Nephron (organoid): ENCODE data around the gene KRTAP8-1.

ENCODE experiments used
- H3K27ac Mint-ChIP-seq, 3 experiments: 2 replicates each; pipeline ENCODE4 v1.8.0; 2020; ENCODE audit warnings: mixed read lengths in 3 of 3, mild to moderate bottlenecking in 2 of 3, moderate library complexity in 1 of 3
- H3K27me3 Mint-ChIP-seq: 2 replicates; pipeline ENCODE4 v1.8.0; 2021; ENCODE audit warnings: low read depth, mild to moderate bottlenecking, moderate library complexity, mixed read lengths
- H3K36me3 Mint-ChIP-seq: 2 replicates; pipeline ENCODE4 v1.8.0; 2020; ENCODE audit warnings: low read depth, mixed read lengths
- H3K4me1 Mint-ChIP-seq: 2 replicates; pipeline ENCODE4 v1.8.0; 2020; ENCODE audit warnings: mixed read lengths
- H3K4me3 Mint-ChIP-seq, 3 experiments: 2 replicates each; pipeline ENCODE4 v1.8.0; 2020; ENCODE audit warnings: mild to moderate bottlenecking in 3 of 3, mixed read lengths in 3 of 3, moderate library complexity in 2 of 3
- H3K9me3 Mint-ChIP-seq: 2 replicates; pipeline ENCODE4 v1.8.0; 2020; ENCODE audit warnings: mixed read lengths
- CTCF ChIP-seq, 3 experiments: fragments of 200-600 bp; sonication (generic); IDR thresholded peaks; one replicate each; pipeline ENCODE4 v1.5.0; 2021; ENCODE audit warnings: antibody characterized with exemption in 3 of 3; ENCODE audit not compliant: unreplicated experiment in 3 of 3

KRTAP8-1 gene

GRCh38 chr21:30831194-30831765 lies 18.2 kb upstream of the KRTAP8-1 start:
- Mint-ChIP-seq H3K4me3 (no peak overlapping the region), H3K36me3 (no peaks in the 10 kb centered on the region), H3K9me3 (peaks cover 8% of the 10 kb centered on the region), H3K27ac (no peak overlapping the region), H3K4me1 (no peaks in the 10 kb centered on the region), H3K27me3 (no peaks in the 10 kb centered on the region)
- peak in 2 of 3 experiments; percentile 27 to 38 for TF ChIP-seq CTCF (IDR thresholded peaks at IDR 0.05; ENCODE audit: unreplicated experiment in 3 of 3)

GRCh38 chr21:30829659-30830058 lies 16.6 kb upstream of the KRTAP8-1 start, which contains the start of gene KRTAP7-1:
TSS of gene KRTAP7-1 (minus strand) at chr21:30829759. CDS start at chr21:30829698, 61 bp downstream.
- Mint-ChIP-seq H3K27me3 (no peaks in the 10 kb centered on the region), H3K4me1 (no peaks in the 10 kb centered on the region), H3K4me3 (no peak within 1 kb of the TSS), H3K9me3 (peaks cover 11% of the 10 kb centered on the region), H3K36me3 (no peaks in the 10 kb centered on the region), H3K27ac (no peak within 1 kb of the TSS)
- no peak for TF ChIP-seq CTCF (IDR thresholded peaks at IDR 0.05; ENCODE audit: unreplicated experiment in 3 of 3)

GRCh38 chr21:30818837-30819610 lies 6.0 kb upstream of the KRTAP8-1 start:
- Mint-ChIP-seq H3K27ac (no peak overlapping the region), H3K9me3 (no peaks in the 10 kb centered on the region), H3K27me3 (peaks cover 3% of the 10 kb centered on the region), H3K36me3 (no peaks in the 10 kb centered on the region), H3K4me1 (no peaks in the 10 kb centered on the region), H3K4me3 (no peak overlapping the region)
- no peak for TF ChIP-seq CTCF (IDR thresholded peaks at IDR 0.05; ENCODE audit: unreplicated experiment in 3 of 3)

- no peak for TF ChIP-seq CTCF (IDR thresholded peaks at IDR 0.05; ENCODE audit: unreplicated experiment in 3 of 3)
- Mint-ChIP-seq H3K27ac (no peak overlapping the region), H3K9me3 (no peaks in the 10 kb centered on the region), H3K4me1 (no peaks in the 10 kb centered on the region), H3K4me3 (no peak overlapping the region), H3K36me3 (no peaks in the 10 kb centered on the region), H3K27me3 (no peaks in the 10 kb centered on the region)
Observed at GRCh38 chr21:30800605-30801004, 12.5 kb downstream of the KRTAP8-1 start.

- no peaks in the 10 kb centered on the region for H3K4me1 Mint-ChIP-seq
- no peak for TF ChIP-seq CTCF (IDR thresholded peaks at IDR 0.05; ENCODE audit: unreplicated experiment in 3 of 3)
- H3K4me3 Mint-ChIP-seq = no peak overlapping the region
- no peak overlapping the region for H3K27ac Mint-ChIP-seq
- H3K36me3 Mint-ChIP-seq = no peaks in the 10 kb centered on the region
- H3K9me3 Mint-ChIP-seq = no peaks in the 10 kb centered on the region
- no peaks in the 10 kb centered on the region for H3K27me3 Mint-ChIP-seq
Observed at GRCh38 chr21:30793581-30794314, 19.3 kb downstream of the KRTAP8-1 start.
